Renal pelvis (tissue), 4 donors: Measurements from ENCODE around the gene CCNB1IP1. TPM values are rescaled to one million over a fixed set of nuclear protein-coding genes. Genes with fewer than 3 reads are reported as not detected.
"Not testable (repeated sequence)": the region's sequence is repeated elsewhere in the genome, so short reads cannot be mapped to it uniquely, and the experiment has no call there.

Source experiments
- DNase-seq: peaks from one replicate; pipeline ENCODE4 v3.0.0-alpha.2; 2013
- polyA plus RNA-seq, 3 donors: library from polyadenylated mRNA; unstranded; fragments of 120-200 nt; gene quantifications; one replicate each; pipeline ENCODE4 v1.2.1, GENCODE V29; 2013; ENCODE audit not compliant: insufficient read length in 3 of 3

Gene CCNB1IP1
- polyA plus RNA-seq, 3 donors: 97.9 to 130 (median 105) TPM

DNA sequence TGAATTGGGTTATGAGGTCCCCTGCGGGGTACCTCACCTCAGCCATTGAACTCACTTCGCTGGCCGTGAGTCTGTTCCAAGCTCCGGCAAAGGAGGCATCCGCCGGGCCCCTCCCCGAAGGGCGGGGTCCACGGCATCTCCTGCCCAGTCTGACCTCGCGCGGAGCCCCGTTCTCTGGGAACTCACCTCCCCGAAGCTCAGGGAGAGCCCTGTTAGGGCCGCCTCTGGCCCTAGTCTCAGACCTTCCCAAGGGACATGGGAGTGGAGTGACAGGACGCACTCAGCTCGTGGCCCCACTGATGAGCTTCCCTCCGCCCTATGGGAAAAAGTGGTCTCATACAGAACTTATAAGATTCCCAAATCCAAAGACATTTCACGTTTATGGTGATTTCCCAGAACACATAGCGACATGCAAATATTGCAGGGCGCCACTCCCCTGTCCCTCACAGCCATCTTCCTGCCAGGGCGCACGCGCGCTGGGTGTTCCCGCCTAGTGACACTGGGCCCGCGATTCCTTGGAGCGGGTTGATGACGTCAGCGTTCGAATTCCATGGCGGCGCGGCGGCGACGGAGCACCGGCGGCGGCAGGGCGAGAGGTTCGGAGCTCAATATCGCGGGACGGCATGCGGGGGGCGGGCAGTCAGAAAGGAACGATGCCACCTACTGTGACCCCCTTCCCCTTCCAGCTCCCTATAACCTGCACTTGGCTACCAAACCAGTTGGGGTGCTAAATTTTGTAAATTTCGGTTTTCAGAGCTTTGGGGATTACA, 10.2 kb upstream of the CCNB1IP1 start, which contains the start of gene PARP2:
TSS of gene PARP2 (plus strand) at position 544 of the 770 bp plus-strand sequence. CDS start at position 551, 7 bp downstream.
- peak; percentile 99 for DNase-seq

GRCh38 chr14:20341646-20342045, 8.6 kb upstream of the CCNB1IP1 start:
- no peak for DNase-seq

GRCh38 chr14:20341032-20341431, 8.0 kb upstream of the CCNB1IP1 start:
- DNase-seq: not testable (repeated sequence)

DNA sequence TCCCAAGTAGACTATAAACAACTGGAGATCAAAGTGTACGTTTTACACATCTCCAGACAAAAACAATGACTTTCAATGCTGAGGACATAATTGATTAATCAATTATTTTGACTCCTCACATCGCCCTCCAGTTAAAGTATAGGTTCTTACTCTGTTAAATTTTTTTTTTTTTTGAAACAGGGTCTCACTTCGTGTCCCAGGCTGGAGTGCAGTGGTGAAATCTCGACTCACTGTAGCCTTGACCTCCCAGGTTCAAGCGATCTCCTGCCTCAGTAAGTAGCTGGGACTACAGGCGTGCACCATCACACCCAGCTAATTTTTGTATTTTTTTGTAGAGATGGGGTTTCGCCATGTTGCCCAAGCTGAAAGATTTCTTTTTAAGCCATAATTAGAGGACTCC, 938 bp upstream of the CCNB1IP1 start:
- DNase-seq: no peak

DNA sequence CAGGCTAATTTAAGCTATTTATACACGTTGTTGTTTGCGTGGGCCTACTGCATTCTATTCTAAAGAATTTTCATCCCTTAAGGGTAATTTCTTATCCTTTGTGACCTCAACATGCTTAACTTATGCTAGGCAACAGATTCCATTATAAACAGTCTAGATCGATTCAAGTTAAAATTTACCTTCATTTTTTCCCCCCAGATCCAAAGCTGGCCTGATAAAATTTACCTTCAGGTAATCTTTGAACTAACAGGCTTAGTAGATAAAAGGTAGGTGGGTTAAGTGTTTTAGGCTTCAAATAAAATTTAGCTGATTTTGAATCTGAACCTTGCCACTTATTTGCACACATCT, 389 bp upstream of the CCNB1IP1 start:
- no peak for DNase-seq

GRCh38 chr14:20332431-20332787, 670 bp downstream of the CCNB1IP1 start:
- DNase-seq: peak; percentile 44

- no peak for DNase-seq
Observed at GRCh38 chr14:20331053-20331613, 1.9 kb downstream of the CCNB1IP1 start.

- no peak for DNase-seq
Observed at GRCh38 chr14:20329355-20329754, 3.7 kb downstream of the CCNB1IP1 start.

GRCh38 chr14:20328705-20329104, 4.4 kb downstream of the CCNB1IP1 start:
- DNase-seq: no peak

GRCh38 chr14:20327005-20327869, 5.8 kb downstream of the CCNB1IP1 start:
- DNase-seq: peak; percentile 72

DNA sequence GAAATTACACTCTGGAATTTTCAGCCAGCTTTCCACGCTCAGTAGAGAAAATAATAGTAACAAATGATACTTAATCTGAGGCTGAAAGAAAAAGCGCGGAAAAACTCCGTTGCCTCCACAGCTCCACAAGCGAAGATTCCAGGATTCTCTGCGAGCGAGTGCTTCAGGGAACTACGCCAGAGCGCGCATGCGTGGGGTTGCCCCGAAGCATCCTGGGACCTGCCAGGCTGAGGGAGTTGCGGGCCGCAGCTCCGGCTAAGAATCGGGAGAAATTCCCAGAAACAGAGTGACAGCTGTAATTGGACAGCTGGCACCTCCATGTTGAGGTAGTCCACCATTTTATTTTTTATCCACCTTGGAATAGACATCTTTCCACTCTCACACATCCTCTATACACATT, 15.4 kb downstream of the CCNB1IP1 start:
- DNase-seq: no peak

GRCh38 chr14:20314026-20314425, 19.1 kb downstream of the CCNB1IP1 start:
- DNase-seq: no peak

DNA sequence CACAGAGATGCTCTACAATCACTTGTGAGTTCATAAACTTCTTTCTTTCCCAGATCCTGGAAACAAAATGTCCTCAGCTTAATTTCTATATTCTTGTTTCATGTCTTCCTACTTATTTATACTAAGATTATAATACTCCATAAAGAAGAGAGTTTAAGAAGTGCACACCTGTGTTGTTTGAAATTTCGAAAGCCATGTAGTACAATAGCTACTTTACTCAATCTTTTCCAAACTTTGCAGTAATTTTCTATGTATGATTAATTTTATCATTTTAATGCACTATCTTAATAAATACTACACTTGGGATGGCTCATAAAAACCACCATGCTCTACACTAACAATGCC, 27.0 kb downstream of the CCNB1IP1 start:
- no peak for DNase-seq

DNA sequence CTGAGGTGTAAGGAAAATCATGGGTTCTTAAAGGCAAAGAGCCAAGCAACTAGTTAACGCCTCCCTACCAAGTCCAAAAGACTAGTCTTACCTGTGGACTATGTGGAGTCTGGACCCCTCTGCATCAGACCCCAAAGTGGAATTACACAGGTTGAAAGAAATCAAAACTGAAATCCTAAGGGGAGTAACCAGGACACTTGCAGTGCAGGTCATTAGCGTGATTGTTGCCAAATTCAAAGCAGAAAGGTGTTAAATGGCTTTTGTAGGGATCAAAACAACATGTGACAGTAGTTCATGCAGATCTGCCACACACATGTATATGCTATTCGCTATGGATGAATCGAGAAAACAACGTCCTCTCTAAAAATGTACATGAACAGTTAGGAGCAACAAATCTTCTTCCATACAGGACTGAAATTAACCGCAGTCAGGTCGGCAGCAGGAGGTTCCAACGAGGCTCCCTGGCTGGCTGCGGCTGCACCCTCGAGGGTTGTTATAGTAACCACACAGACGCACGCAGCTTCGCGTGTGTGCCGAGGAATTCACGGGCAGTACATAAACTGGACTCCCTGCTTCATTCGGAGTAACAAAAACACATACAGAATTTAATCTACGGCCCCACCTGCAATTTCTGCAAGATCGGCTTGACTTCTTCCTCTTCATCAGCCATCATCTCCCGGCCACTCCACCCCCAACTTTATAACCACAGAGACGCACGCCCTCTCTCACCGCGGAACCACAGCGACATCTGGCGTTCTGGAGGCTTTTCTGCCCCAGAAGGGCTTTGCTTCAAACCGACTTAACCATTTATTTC, 27.6 kb downstream of the CCNB1IP1 start, which contains the start of gene TTC5:
TSS of gene TTC5 (minus strand) at position 687 of the 814 bp plus-strand sequence. CDS start at position 673, 14 bp downstream.
- peak; percentile 90 for DNase-seq

- DNase-seq: no peak
Observed at GRCh38 chr14:20302042-20302755, 30.9 kb downstream of the CCNB1IP1 start.

GRCh38 chr14:20295067-20295466, 38.0 kb downstream of the CCNB1IP1 start:
- no peak for DNase-seq

DNA sequence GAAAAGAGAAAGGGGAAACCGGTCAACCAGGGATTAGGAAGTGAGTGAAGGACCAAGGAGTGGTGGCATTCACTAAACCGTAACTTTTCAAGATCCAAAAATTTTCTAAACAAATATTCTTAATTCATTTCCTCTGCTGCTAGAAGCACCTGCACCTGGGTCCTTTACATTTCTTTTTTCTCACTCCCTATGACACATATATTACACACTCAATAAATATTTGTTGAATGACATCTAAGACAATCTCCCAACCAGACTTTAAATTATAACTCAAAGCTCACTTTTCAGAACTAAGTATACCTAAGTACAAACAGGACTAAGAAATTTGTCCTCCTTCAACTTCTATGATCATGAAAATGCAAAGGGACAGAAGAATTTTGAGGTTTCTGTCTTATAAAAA, 38.4 kb downstream of the CCNB1IP1 start:
- no peak for DNase-seq

GRCh38 chr14:20281998-20282397, 51.1 kb downstream of the CCNB1IP1 start:
- DNase-seq: not testable (repeated sequence)

- not testable (repeated sequence) for DNase-seq
Observed at GRCh38 chr14:20280265-20280664, 52.8 kb downstream of the CCNB1IP1 start.

GRCh38 chr14:20278414-20278813, 54.7 kb downstream of the CCNB1IP1 start:
- DNase-seq: no peak

DNA sequence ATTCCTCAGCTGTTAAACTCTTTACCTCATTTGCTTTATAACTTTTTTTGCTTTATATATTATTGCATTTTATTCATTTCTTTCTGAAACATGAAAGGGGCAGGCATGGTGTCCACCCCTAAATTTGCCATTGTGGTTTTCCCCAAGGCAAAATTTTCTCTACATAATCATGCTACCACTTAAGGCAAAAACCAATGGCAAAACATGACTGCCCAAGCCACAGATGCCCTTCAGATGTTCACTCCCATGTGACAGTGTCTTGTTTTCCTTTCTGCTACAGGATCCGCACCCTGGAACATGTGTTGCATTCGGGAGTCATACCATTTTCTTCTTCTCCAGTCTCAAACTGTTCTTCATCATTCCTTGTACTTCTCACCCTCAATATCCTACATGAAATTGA, 55.7 kb downstream of the CCNB1IP1 start:
- no peak for DNase-seq
